GM12878 (cell line): ENCODE results near the gene GRM5.
"Not testable (repeated sequence)": the region's sequence is repeated elsewhere in the genome, so short reads cannot be mapped to it uniquely, and the experiment has no call there.

Source experiments
- BMI1 ChIP-seq: fragments of 450-650 bp; IDR thresholded peaks from 2 replicates; pipeline ENCODE4 v1.6.1; 2016; ENCODE audit warnings: mild to moderate bottlenecking, moderate library complexity, borderline replicate concordance
- POLR2A ChIP-seq: IDR thresholded peaks from 2 replicates; pipeline ENCODE4 v1.6.1; 2011; ENCODE audit warnings: low read depth, mild to moderate bottlenecking, low read length
- TF ChIP-seq, protein P1 (sequence below), 3 experiments: IDR thresholded peaks in 2 of 3; conservative IDR thresholded peaks in 1 of 3; 2 replicates each; pipeline ENCODE4 v1.5.1; 2011; ENCODE audit warnings: low read depth in 3 of 3, low read length in 3 of 3, mild to moderate bottlenecking in 3 of 3, control low read depth in 2 of 3, moderate library complexity in 2 of 3, inconsistent platforms in 1 of 3, mixed read lengths in 1 of 3; ENCODE audit not compliant: control insufficient read depth in 2 of 3, insufficient read depth in 1 of 3; ENCODE audit errors: extremely low read depth in 1 of 3

GRCh38 chr11:88948908-88949307, 116.9 kb downstream of the GRM5 start:
- TF ChIP-seq POLR2A, BMI1: not testable (repeated sequence)
- TF ChIP-seq, protein P1, sequence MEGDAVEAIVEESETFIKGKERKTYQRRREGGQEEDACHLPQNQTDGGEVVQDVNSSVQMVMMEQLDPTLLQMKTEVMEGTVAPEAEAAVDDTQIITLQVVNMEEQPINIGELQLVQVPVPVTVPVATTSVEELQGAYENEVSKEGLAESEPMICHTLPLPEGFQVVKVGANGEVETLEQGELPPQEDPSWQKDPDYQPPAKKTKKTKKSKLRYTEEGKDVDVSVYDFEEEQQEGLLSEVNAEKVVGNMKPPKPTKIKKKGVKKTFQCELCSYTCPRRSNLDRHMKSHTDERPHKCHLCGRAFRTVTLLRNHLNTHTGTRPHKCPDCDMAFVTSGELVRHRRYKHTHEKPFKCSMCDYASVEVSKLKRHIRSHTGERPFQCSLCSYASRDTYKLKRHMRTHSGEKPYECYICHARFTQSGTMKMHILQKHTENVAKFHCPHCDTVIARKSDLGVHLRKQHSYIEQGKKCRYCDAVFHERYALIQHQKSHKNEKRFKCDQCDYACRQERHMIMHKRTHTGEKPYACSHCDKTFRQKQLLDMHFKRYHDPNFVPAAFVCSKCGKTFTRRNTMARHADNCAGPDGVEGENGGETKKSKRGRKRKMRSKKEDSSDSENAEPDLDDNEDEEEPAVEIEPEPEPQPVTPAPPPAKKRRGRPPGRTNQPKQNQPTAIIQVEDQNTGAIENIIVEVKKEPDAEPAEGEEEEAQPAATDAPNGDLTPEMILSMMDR (IDR thresholded peaks at IDR 0.05 in 2 of 3, conservative IDR thresholded peaks at IDR 0.05 in 1 of 3; ENCODE audit: control insufficient read depth in 2 of 3, extremely low read depth in 1 of 3, insufficient read depth in 1 of 3, low read depth in 3 of 3, low read length in 3 of 3), result not testable (repeated sequence)
